NCI-H510A (cell line): Measurements from ENCODE around the gene ZMYND8.
"Not testable (repeated sequence)": the region's sequence is repeated elsewhere in the genome, so short reads cannot be mapped to it uniquely, and the experiment has no call there.

Experiments used
- DNase-seq: peaks from one replicate; lab custom pipeline; 2025; lab: John Stamatoyannopoulos, UW

Gene ZMYND8

DNA sequence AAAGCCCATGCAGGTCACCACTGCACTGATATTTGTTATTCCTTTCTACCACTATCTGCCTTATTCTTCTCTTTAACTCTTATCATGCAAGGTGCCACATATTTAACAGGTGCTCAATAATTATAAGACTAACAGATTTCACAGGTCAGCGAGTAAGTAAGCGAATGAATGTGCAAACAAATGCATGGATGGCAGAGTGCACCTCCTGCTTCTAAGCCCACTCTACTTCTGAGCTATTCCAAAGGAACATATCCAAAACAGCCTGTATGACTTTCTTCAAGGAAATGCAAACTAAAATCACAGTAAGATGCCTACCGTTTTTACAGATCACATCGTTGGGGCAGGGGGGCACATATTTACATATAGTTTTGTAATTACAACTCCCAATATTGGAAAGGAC is 71.3 kb downstream of the ZMYND8 start:
- no peak for DNase-seq

DNA sequence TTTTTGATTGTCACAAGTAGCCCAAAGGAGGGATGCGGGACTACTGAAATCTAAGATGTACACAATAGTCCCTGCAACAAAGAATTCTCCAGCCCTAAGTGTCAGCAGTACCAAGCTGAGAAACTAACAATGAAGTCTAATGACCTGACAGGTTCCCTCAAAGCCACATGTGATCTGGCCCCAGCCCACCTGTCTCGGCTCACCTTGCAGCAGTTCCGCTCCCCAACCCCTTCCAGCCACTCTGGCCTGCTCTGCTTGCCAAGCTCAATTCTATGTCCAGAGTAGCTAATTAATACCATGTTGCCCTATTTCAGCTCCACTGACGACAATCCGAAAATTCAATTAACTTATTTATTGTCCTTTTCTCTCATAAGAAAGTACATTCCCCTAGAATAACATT is 72.1 kb downstream of the ZMYND8 start:
- no peak for DNase-seq

DNA sequence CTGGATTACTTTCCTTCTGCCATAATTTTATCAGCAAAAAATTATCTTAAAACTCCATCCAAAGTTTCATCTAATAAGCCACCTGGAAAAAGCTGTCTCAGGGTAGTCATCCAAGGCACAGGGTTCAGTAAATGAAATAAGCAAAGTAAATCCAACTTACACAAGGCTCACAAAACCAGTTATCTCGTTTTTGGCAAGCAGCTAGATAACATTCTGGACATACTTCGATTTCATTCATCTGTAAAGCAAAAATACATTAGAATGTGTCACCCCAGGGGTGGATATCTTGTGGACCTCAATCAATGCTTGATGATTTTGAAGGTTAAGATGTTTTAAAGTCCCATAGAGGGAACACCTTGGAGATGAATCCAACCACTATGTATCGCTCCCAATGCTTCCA is 73.1 kb downstream of the ZMYND8 start:
- no peak for DNase-seq

DNA sequence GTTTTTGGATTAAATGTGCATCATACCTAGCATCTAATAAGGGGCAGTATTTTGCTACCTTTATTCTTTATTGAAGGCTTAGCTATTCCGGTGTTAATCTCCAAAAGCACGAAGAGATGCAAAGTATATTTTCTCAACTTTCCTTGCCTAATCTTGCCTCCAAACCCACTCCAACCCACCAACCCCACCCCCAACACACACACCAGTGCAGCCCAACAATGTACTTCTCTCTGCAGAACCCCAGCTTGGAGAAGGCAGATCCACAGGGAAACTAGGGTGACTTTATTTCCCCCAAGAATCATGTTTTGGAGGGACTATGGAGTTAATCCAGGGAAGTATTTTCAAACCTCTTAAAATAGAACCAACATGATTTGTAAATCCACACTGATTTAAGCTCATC is 73.6 kb downstream of the ZMYND8 start:
- no peak for DNase-seq

DNA sequence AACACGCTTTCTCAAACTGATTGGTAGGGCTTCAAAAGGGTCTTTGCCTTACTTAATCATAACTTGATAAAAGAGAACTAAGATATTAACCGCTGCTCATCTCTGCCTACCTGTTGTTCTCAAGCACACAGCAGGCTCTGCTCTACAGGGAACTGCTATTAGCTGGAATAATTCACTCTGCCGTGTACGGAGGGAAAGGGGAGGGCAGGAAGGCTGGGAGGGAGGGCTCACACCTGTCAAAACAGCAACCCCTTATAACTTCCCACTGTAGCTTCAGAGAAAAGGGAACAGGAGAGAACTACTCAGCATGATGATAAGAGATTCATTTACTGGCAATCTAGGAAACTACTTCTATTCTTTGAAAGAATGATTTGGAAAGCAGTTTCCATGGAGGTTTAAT is 75.1 kb downstream of the ZMYND8 start:
- DNase-seq, result no peak

DNA sequence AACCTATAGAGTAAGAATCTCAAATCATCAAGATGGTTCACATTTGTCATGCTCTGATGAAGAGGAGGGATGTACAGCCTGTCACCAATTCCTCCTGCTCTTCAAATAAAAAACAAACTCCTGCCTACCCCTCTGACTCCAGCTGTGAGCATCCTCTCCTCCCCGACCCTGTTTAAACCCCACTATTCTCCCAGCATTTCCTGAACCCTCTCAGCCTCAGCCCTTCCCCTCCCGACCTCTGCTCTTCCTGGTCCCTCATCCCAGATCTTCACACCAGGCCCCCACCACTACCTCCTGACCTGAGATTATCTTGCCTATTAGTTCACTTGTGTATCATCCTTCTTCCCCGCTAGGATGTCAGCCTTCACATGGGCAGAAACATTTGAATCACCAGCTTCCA is 75.8 kb downstream of the ZMYND8 start:
- no peak for DNase-seq

DNA sequence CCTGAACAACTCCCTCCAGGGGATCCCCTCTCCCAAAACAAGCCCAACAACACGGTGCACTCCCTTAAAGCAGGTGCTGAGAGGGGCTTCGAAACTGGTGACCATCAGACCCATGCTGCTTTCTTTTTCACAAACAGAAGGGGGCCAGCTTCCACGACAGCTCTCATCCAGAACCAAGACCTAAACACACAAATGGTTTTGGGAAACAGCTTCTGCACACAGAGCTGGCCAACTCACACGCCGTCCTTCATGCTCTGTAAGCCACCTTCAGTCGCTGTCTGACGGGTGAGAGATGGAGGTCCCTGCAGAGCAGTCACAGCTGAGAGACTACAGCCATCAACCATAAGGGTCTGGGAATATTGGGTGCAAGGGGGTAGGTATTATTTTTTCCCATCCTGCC is 76.3 kb downstream of the ZMYND8 start:
- no peak for DNase-seq

DNA sequence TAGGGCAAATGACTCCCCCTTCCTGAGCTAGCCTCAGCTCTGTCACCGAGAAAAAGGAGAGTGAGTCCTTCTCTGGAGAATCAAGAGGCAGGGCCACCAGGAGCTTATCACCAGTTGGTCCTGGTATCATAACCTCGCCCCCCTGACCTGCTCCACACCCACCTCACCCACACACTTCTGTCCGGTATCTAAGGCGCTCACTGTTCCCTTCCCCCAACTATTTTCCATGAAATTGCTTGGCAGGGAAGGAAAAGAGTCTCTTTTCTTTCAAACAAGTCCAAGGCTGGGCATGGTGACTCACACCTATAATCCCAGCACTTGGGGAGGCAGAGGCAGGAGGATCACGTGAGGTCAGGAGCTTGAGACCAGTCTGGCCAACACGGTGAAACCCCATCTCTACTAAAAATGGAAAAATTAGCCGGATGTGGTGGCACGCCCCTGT is 77.6 kb downstream of the ZMYND8 start:
- no peak for DNase-seq

DNA sequence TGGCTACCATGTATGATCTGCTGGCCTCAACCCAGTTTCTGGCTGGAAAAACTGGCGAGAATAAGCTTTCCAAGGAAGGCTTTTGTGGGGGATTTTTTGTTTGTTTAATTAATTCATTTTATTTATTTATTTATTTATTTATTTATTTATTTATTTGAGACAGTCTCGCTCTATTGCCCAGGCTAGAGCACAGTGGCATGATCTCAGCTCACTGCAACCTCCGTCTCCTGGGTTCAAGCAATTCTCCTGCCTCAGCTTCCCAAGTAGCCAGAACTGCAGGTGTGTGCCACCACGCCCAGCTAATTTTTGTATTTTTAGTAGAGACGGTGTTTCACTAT is 79.0 kb downstream of the ZMYND8 start:
- not testable (repeated sequence) for DNase-seq

DNA sequence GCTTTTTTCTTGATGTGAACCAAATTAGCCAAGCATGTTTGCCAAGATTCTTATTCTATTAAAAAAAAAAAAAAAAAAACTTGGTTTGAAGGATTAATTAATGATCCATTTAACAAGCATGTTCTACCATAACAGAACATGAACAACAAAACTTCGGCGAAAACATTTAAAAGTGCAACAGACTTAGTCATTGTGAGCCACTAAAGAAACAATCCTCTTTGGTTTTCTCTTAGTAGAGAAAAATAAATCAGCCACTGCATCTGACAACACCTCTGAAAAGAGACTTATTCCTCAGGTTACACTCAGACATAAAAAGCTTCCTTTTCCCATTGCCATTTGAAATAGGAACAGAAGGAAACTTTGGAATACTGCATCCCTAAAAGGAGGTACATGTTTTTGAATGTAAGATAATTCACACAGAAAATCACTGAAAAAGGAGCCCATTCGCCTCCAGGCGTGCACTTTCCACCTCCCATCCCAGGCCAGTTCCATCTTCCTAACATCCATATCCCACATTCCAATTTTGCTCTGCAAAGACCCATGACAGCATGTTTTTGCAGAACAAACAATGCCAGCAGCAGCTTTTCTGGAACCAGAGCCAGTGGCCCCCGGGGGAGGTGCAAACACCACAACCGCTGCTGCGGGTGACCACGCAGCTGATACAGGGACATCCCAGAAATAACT is 79.5 kb downstream of the ZMYND8 start:
- no peak for DNase-seq

DNA sequence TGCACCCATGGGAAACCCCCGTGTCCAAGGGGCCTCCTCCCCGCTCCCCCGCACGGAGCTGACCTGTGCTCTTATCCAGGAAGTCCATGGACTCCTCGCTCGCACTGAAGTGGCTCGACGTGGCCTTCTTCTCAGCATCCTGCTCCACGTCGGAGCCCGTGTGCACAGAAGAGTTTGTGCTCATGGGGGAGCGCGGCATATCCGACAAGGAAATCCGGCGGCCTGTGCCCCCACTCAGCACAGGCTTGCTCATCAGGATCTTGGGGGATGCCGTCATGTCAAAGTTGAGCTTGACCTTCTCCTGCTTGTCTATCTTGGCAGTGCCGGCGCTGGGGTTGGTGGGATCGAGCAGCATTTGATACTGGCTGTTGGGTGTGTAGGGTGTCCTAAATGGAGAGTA is 80.2 kb downstream of the ZMYND8 start:
- DNase-seq, result no peak

DNA sequence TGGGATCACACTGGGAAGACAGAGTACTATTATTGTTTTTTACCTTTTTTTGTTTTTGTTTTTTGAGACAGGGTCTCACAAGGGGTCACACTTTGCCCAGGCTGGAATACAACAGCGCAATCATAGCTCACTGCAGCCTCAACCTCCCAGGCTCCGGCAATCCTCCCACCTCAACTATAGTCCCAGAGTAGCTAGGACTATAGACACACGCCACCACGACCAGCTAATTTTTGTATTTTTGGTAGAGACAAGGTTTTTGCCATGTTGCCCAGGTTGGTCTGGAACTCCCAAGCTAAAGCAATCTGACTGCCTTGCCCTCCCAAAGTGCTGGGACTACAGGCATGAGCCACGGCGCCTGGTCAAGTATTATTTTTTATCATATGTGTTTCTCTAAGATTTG is 81.0 kb downstream of the ZMYND8 start:
- no peak for DNase-seq

DNA sequence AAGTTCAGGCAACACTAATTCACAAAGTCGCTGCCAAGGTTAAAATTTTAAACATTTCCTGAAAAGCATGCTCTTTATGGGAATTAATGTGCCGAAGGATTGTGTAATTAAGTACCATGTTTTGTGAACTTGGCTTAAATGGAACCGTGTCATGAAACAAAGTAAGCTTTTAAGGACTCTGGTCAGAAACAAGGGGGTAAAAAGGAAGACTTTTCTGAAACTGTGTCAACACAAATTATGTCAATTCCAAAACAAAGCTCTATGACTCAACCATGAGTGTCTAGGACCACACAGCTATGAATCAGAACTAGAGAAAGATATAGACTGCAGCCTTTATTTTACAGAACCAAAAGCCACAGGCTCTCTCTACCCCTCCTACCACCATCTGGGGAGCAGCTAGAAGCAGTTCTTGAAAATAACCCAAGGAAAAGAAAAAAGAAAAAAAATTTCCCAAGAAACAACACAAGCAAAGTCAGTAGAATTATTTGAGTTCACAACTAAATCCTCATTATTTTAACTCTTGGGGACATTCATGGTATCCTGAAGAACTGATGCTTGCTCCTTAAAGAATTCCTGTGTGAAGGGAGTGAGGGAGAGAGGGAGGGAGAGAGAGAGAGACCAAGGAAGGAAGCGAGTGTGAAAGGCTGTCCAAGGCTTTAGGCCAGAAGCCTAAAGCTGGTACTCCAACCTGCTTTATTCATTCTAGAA is 81.9 kb downstream of the ZMYND8 start:
- no peak for DNase-seq

DNA sequence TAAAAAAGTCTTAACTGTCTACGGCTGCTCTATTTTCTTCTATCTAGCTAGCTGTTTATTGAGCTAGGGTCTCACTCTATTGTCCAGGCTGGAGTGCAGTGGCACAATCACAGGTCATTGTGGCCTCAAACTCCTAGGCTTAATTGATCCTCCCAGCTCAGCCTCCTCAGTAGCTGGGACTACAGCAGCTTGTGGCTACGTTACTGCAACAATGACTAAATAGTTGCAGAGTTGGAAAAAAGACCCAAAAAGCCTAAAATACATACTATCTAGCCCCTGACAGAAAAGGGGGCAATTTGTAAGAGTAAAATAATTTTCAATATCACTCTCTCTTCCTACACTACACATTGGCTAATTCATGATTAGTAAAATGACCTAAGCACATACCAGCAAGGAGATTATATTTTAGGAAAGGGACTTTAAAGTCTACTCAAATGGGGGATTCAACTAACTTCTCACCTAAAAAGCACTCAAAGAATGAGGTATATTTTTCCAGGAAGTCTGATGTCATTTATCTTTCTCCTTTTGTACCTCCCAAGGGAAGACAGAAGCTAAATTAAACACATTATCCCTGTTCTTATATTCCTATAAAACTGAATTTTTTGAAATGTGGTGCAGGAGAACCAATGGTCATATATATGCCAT is 82.8 kb downstream of the ZMYND8 start:
- no peak for DNase-seq

DNA sequence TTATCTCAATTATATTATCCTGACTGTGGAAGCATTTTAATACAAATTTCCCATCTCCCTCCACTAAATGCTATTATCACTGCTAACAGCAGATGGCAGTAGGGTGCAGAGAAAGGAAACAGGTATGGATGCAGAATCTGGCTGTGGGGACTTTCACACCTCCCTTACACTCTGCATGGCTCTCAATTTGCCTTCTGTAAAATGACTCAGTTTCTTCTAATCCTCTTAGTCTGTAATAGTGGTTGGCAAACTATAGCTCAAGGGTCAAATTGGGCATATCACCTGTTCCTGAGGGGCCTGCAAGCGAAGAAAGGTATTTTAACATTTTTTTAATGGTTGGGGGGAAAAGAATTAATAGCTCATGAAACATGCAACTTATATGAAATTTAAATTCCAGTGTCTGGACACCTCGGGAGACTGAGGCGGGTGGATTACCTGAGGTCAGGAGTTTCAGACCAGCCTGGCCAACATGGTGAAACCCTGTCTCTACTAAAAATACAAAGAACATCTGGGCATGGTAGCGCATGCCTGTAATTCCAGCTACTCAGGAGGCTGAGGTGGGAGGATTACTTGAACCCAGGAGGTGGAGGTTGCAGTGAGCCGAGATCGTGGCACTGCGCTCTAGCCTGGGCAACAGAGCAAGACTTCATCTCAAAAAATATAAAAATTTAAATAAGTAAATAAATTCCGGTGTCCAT is 83.5 kb downstream of the ZMYND8 start:
- DNase-seq, result peak; percentile 33

DNA sequence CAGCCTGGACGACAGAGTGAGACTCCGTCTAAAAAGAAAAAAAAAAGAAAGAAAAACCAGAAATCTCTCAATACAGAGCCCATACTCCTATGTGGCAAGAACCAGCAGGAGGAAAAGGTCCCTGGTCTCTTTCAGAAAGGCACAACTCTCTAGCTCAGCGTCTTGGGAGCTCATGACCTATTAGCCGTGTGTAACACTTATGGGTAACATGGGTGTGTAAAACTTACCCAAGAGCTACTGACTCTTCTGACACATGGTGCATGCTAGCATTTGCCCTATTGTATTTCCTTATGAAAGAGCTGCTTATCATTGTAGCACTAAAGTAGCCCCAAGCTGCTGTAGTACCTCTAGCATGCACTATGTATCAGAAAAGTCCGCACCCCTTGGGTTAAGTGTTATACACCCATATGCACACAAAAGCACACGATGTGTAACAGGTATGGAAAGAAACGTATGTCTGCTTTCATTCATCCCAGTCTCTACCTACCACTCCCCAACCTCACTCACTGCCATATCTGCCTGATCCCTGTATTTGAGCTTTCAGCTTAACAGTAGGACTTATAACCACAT is 85.4 kb downstream of the ZMYND8 start:
- DNase-seq, result no peak

DNA sequence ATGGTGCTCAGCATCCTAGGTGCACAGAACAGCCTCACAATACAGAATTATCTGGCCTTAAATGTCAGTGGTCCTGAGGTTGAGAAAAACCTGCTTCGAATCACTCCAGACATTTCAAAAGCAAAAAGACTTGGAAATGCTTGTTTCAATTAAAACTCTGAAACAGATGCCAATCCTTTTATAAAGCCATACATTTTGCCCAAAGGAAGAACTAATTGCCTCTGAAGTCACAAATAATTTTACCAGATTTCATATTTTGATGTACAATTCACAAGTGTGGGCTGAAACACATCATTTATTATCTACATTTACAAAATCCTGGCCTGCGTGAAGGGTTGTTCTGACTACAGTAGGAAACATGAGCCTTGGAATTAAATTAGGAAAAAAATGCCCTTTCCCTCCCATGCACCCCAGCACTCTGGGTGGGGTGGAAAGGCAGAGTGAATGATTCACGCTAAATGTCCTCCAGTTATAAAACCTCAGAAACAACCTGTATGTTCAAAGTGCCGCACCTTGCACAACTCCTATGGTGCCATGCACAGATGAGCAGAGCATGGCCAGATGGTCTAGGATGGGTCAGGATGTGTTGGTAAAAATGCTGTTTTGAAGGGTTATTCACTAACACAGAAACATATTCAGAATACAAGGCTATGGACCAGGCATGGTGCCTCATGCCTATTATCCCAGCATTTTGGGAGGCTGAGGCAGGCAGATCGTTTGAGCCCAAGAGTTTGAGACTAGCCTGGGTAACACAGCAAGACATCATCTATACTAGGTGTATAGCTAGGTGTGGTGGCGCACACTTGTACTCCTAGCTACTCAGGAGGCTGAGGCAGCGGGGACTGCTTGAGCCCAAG is 87.0 kb downstream of the ZMYND8 start:
- DNase-seq, result no peak

DNA sequence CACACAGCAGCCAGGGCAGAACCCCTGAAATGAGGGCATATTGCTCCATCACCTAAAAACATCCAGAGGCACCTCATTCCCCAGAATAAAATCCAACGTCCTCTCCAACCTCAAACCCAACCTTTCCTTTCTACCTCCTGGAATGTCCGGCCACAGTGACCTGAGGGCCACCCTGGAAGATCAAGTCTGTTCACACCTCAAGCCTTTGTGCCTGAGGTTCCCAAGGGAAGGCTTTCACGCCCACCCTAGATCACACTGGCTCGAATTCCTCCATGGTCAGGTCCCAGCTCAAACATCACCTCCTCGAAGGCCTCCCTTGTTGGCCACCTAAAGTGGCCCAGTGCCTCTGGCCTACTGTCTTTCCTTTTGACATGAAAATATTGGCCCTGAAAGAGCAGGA is 88.9 kb downstream of the ZMYND8 start:
- no peak for DNase-seq

DNA sequence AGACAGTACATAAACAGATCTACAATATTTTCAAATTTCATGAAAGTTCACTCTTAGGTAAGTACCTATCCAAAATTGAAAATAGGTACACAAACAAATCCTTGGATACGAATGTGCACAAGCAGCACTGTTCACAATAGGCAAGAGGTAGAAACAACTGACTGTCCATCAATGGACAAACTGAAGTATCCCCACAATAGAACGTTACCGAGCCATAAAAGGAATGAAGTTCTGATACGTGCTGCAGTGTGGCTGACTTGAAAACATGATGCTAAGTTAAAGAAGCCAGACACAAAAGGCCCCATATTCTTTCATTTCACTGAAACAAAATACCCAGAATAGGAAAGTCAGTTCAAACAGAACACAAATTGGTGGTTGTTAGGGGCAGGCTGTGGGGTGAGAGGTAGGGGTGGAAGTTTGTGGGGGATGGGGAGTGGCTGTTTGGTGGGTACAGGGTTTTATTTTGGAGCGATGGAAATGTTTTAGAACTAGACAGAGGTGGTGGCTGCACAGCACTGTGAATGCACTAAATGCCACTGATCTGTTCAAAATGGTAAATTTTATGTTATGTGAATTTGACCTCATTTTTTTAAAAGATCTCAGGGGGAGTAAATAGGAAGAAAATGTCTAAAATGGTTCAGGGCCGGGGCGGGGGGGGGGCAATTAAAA is 89.5 kb downstream of the ZMYND8 start:
- no peak for DNase-seq

DNA sequence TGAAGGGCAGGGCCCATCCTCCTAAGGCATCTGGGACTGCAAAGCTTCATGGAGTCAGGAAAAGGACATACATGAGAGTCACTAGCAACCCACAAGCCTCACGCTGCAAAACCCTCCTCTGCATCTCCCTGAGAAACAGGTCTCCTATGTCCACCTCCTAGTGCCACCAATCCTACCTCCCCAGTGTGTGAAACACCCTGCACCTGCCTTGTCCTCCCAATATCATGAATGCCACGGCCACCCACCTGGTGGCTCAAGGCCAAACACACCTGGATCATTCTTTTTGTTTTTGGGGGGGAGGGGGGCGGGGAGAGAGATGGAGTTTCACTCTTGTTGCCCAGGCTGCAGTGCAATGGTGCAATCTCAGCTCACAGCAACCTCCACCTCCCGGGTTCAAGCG is 90.5 kb downstream of the ZMYND8 start:
- no peak for DNase-seq

DNA sequence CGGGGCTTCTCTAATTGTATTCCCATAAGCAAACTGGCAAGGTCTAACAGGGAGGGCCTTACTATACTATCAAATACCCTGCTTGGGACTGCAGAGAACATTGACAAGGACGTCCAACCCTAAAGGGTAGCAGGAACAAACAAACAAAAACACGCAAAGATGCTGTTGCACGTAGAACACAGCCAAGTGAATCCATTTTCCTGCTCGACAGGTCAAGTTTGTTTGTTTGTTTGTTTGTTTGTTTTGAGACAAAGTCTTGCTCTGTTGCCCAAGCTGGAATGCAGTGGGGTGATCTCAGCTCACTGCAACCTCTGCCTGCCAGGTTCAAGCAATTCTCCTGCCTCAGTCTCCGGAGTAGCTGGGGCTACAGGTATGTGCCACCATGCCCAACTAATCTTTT is 91.3 kb downstream of the ZMYND8 start:
- DNase-seq, result no peak
